K562 (cell line): Measurements from ENCODE around the gene POLD4. TPM values are rescaled to one million over a fixed set of nuclear protein-coding genes. Genes with fewer than 3 reads are reported as not detected.

ENCODE experiments used
- DIDO1 ChIP-seq: fragments of 450-650 bp; IDR thresholded peaks from 2 replicates; pipeline ENCODE4 v1.6.1; 2016; ENCODE audit warnings: low read depth, missing biosample characterization, missing genetic modification characterization
- HDAC3 ChIP-seq: fragments of 450-650 bp; IDR thresholded peaks from 2 replicates; pipeline ENCODE4 v1.6.1; 2018; ENCODE audit warnings: borderline replicate concordance, mild to moderate bottlenecking, moderate library complexity; ENCODE audit not compliant: partially characterized antibody
- MYBL2 ChIP-seq, 2 experiments: fragments of 450-650 bp in 1 of 2; sonication (generic) in 1 of 2; formaldehyde crosslinking in 1 of 2; IDR thresholded peaks; 2 replicates each; pipeline versions ENCODE4 v1.6.1 to v1.8.1; 2017 to 2022; ENCODE audit warnings: borderline replicate concordance in 1 of 2, inconsistent platforms in 1 of 2, low read depth in 1 of 2, mild to moderate bottlenecking in 1 of 2, missing genetic modification reagents in 1 of 2, moderate library complexity in 1 of 2
- NONO ChIP-seq, 2 experiments: fragments of 200-400 bp in 1 of 2; fragments of 450-650 bp in 1 of 2; formaldehyde crosslinking in 1 of 2; IDR thresholded peaks; 2 replicates each; pipeline ENCODE4 v1.6.1; 2017; ENCODE audit warnings: low read depth in 2 of 2, mild to moderate bottlenecking in 2 of 2, moderate library complexity in 2 of 2, low read length in 1 of 2
- SREBF2 ChIP-seq: sonication (generic); formaldehyde crosslinking; IDR thresholded peaks from 2 replicates; pipeline ENCODE4 v1.4.0; 2020; ENCODE audit warnings: mild to moderate bottlenecking, missing genetic modification reagents
- SRSF9 ChIP-seq: fragments of 200-400 bp; formaldehyde crosslinking; IDR thresholded peaks from 2 replicates; pipeline ENCODE4 v1.6.1; 2017; ENCODE audit warnings: low read depth, low read length, borderline replicate concordance
- ZNF239 ChIP-seq: fragments of 250-450 bp; sonication (Bioruptor Pico); IDR thresholded peaks from 2 replicates; pipeline ENCODE4 v1.4.0; 2020; ENCODE audit warnings: mild to moderate bottlenecking
- ZNF354B ChIP-seq: fragments of 250-450 bp; sonication (Bioruptor Pico); IDR thresholded peaks from 2 replicates; pipeline ENCODE4 v1.4.0; 2020
- polyA plus RNA-seq, 8 experiments: library from polyadenylated mRNA; depleted of rRNA in 4 of 8; stranded (reverse) in 5 of 8; unstranded in 3 of 8; fragments of >200 nt; fragmentation: Nextera tagmentation in 2 of 8; fragmentation: Illumina TruSeq in 1 of 8; extraction: Ambion mirVana in 2 of 8; extraction: Trizol in 1 of 8; gene quantifications; 2 replicates each; pipeline versions ENCODE4 v1.2.1 to v1.2.3, GENCODE V29; 2011 to 2014; ENCODE audit warnings: inconsistent platforms in 1 of 8, missing spikeins in 1 of 8
- total RNA-seq, 7 experiments: library from RNA; depleted of rRNA in 6 of 7; stranded (reverse); fragments of >200 nt in 6 of 7; fragmentation: Illumina TruSeq in 2 of 7; extraction: Trizol in 2 of 7; gene quantifications; 2 replicates each; pipeline versions ENCODE4 v1.2.1 to v1.2.3, GENCODE V29; 2011 to 2021; ENCODE audit warnings: low replicate concordance in 1 of 7
- TF ChIP-seq, protein P1 (sequence below): fragments of 250-450 bp; sonication (Bioruptor Pico); IDR thresholded peaks from 2 replicates; pipeline ENCODE4 v1.4.0; 2020; ENCODE audit warnings: mild to moderate bottlenecking, moderate library complexity, borderline replicate concordance
- TF ChIP-seq, protein P2 (sequence below): fragments of 200-600 bp; sonication (generic); IDR thresholded peaks from one replicate; pipeline ENCODE4 v1.6.1; 2012; ENCODE audit warnings: mild to moderate bottlenecking, low read depth, low read length, inconsistent platforms

POLD4 gene
- total and polyA plus RNA-seq, 9 of the 15 experiments (the other 6 are each of a cell fraction or from before 2014, with no cell fraction given), result 5.8 to 64.5 (median 18.3) TPM

- TF ChIP-seq, protein P1, sequence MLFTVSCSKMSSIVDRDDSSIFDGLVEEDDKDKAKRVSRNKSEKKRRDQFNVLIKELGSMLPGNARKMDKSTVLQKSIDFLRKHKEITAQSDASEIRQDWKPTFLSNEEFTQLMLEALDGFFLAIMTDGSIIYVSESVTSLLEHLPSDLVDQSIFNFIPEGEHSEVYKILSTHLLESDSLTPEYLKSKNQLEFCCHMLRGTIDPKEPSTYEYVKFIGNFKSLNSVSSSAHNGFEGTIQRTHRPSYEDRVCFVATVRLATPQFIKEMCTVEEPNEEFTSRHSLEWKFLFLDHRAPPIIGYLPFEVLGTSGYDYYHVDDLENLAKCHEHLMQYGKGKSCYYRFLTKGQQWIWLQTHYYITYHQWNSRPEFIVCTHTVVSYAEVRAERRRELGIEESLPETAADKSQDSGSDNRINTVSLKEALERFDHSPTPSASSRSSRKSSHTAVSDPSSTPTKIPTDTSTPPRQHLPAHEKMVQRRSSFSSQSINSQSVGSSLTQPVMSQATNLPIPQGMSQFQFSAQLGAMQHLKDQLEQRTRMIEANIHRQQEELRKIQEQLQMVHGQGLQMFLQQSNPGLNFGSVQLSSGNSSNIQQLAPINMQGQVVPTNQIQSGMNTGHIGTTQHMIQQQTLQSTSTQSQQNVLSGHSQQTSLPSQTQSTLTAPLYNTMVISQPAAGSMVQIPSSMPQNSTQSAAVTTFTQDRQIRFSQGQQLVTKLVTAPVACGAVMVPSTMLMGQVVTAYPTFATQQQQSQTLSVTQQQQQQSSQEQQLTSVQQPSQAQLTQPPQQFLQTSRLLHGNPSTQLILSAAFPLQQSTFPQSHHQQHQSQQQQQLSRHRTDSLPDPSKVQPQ, result no peak
- TF ChIP-seq ZNF239 (CRISPR knock-in tag), result no peak
- no peak for TF ChIP-seq SRSF9
- TF ChIP-seq ZNF354B, result no peak
- TF ChIP-seq SREBF2 (CRISPR knock-in tag), result no peak
- TF ChIP-seq NONO (IDR thresholded peaks at IDR 0.05; ENCODE audit: low read depth in 2 of 2, low read length in 1 of 2), result no peak
- no peak for TF ChIP-seq DIDO1 (tag)
- no peak for TF ChIP-seq MYBL2 (IDR thresholded peaks at IDR 0.05; ENCODE audit: low read depth)
- TF ChIP-seq MYBL2 (CRISPR knock-in tag; IDR thresholded peaks at IDR 0.05; ENCODE audit: borderline replicate concordance), result no peak
- TF ChIP-seq, protein P2, sequence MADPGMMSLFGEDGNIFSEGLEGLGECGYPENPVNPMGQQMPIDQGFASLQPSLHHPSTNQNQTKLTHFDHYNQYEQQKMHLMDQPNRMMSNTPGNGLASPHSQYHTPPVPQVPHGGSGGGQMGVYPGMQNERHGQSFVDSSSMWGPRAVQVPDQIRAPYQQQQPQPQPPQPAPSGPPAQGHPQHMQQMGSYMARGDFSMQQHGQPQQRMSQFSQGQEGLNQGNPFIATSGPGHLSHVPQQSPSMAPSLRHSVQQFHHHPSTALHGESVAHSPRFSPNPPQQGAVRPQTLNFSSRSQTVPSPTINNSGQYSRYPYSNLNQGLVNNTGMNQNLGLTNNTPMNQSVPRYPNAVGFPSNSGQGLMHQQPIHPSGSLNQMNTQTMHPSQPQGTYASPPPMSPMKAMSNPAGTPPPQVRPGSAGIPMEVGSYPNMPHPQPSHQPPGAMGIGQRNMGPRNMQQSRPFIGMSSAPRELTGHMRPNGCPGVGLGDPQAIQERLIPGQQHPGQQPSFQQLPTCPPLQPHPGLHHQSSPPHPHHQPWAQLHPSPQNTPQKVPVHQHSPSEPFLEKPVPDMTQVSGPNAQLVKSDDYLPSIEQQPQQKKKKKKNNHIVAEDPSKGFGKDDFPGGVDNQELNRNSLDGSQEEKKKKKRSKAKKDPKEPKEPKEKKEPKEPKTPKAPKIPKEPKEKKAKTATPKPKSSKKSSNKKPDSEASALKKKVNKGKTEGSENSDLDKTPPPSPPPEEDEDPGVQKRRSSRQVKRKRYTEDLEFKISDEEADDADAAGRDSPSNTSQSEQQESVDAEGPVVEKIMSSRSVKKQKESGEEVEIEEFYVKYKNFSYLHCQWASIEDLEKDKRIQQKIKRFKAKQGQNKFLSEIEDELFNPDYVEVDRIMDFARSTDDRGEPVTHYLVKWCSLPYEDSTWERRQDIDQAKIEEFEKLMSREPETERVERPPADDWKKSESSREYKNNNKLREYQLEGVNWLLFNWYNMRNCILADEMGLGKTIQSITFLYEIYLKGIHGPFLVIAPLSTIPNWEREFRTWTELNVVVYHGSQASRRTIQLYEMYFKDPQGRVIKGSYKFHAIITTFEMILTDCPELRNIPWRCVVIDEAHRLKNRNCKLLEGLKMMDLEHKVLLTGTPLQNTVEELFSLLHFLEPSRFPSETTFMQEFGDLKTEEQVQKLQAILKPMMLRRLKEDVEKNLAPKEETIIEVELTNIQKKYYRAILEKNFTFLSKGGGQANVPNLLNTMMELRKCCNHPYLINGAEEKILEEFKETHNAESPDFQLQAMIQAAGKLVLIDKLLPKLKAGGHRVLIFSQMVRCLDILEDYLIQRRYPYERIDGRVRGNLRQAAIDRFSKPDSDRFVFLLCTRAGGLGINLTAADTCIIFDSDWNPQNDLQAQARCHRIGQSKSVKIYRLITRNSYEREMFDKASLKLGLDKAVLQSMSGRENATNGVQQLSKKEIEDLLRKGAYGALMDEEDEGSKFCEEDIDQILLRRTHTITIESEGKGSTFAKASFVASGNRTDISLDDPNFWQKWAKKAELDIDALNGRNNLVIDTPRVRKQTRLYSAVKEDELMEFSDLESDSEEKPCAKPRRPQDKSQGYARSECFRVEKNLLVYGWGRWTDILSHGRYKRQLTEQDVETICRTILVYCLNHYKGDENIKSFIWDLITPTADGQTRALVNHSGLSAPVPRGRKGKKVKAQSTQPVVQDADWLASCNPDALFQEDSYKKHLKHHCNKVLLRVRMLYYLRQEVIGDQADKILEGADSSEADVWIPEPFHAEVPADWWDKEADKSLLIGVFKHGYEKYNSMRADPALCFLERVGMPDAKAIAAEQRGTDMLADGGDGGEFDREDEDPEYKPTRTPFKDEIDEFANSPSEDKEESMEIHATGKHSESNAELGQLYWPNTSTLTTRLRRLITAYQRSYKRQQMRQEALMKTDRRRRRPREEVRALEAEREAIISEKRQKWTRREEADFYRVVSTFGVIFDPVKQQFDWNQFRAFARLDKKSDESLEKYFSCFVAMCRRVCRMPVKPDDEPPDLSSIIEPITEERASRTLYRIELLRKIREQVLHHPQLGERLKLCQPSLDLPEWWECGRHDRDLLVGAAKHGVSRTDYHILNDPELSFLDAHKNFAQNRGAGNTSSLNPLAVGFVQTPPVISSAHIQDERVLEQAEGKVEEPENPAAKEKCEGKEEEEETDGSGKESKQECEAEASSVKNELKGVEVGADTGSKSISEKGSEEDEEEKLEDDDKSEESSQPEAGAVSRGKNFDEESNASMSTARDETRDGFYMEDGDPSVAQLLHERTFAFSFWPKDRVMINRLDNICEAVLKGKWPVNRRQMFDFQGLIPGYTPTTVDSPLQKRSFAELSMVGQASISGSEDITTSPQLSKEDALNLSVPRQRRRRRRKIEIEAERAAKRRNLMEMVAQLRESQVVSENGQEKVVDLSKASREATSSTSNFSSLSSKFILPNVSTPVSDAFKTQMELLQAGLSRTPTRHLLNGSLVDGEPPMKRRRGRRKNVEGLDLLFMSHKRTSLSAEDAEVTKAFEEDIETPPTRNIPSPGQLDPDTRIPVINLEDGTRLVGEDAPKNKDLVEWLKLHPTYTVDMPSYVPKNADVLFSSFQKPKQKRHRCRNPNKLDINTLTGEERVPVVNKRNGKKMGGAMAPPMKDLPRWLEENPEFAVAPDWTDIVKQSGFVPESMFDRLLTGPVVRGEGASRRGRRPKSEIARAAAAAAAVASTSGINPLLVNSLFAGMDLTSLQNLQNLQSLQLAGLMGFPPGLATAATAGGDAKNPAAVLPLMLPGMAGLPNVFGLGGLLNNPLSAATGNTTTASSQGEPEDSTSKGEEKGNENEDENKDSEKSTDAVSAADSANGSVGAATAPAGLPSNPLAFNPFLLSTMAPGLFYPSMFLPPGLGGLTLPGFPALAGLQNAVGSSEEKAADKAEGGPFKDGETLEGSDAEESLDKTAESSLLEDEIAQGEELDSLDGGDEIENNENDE, result no peak
- TF ChIP-seq HDAC3, result no peak
Observed at GRCh38 chr11:67353317-67354074, at the start of gene POLD4 (continued).
